Measurements from ENCODE around the gene DLG5.

DNA sequence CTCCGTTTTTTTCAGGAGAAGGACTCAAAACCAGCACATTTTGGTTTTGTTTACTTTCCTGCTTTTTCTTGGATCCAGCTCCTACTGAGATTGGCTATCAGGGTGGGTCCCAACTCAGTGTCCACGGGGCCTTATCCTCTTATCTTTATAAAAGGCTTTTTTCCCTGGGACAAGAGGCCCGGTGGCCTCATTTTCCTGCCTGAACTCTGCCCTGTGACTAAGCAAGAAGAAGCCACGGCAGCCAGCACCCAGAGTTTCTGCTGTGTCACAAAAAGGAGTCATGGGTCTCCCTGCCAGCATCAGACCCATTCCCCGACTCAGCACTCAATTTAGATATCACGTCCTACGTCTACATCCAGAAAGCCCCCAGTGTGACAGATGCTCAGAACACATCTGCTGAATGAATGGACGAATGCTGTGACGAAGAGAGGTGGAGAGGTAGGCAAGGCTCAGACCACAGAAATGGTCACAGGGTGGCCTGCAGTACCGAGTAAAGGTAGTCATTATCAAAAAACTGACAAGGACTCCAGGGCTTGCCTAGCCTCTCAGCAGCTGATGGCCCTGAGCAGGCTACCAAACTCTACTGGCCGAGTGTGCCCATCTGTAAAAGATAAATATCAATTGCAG, 16.7 kb downstream of the DLG5 start:
- TF ChIP-seq, protein P1, sequence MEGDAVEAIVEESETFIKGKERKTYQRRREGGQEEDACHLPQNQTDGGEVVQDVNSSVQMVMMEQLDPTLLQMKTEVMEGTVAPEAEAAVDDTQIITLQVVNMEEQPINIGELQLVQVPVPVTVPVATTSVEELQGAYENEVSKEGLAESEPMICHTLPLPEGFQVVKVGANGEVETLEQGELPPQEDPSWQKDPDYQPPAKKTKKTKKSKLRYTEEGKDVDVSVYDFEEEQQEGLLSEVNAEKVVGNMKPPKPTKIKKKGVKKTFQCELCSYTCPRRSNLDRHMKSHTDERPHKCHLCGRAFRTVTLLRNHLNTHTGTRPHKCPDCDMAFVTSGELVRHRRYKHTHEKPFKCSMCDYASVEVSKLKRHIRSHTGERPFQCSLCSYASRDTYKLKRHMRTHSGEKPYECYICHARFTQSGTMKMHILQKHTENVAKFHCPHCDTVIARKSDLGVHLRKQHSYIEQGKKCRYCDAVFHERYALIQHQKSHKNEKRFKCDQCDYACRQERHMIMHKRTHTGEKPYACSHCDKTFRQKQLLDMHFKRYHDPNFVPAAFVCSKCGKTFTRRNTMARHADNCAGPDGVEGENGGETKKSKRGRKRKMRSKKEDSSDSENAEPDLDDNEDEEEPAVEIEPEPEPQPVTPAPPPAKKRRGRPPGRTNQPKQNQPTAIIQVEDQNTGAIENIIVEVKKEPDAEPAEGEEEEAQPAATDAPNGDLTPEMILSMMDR (IDR thresholded peaks at IDR 0.05; ENCODE audit: poor library complexity): no peak
- TF ChIP-seq EZH2 (IDR thresholded peaks at IDR 0.05; ENCODE audit: borderline replicate concordance) (no peak), EZH2phosphoT487 (IDR thresholded peaks at IDR 0.05; ENCODE audit: low read depth, severe bottlenecking, unreplicated experiment) (no peak)
